ENCODE data around the gene CXCL10. TPM values are rescaled to one million over a fixed set of nuclear protein-coding genes. Genes with fewer than 3 reads are reported as not detected.

Gene CXCL10
- total and polyA plus RNA-seq, 10 of the 15 experiments (the other 5 are each of a cell fraction or from before 2014, with no cell fraction given), result 0.46 to 19.5 (median 2.6) TPM

- TF ChIP-seq PRDM15 (CRISPR knock-in tag; IDR thresholded peaks at IDR 0.05), result no peak
- no peak for TF ChIP-seq ZBTB11 (CRISPR knock-in tag; IDR thresholded peaks at IDR 0.05)
- TF ChIP-seq FOS (IDR thresholded peaks at IDR 0.05; ENCODE audit: borderline replicate concordance, extremely low read depth, insufficient read length), result no peak
- no peak for TF ChIP-seq POLR2AphosphoS2 (IDR thresholded peaks at IDR 0.05; ENCODE audit: low read depth, low read length)
- TF ChIP-seq NBN (IDR thresholded peaks at IDR 0.05), result no peak
- TF ChIP-seq MEF2B (IDR thresholded peaks at IDR 0.05; ENCODE audit: partially characterized antibody, poor library complexity, severe bottlenecking), result no peak
- no peak for TF ChIP-seq GABPA (IDR thresholded peaks at IDR 0.05; ENCODE audit: low read depth)
- TF ChIP-seq SREBF2 (IDR thresholded peaks at IDR 0.05; ENCODE audit: low read length), result no peak
- TF ChIP-seq POLR2AphosphoS5 (IDR thresholded peaks at IDR 0.05; ENCODE audit: low read length), result no peak
- no peak for TF ChIP-seq ZSCAN29 (IDR thresholded peaks at IDR 0.05)
- no peak for TF ChIP-seq ZNF24 (IDR thresholded peaks at IDR 0.05)
- TF ChIP-seq GATAD2B (conservative IDR thresholded peaks at IDR 0.05; ENCODE audit: low read depth), result no peak
- TF ChIP-seq REST (IDR thresholded peaks at IDR 0.05; ENCODE audit: low read depth, low read length), result no peak
Observed at GRCh38 chr4:76067652-76068286, 44.5 kb upstream of the CXCL10 start (continued).

Data from GM12878 (cell line).